Measurements from ENCODE around the gene ARID5B.

Gene ARID5B

DNA sequence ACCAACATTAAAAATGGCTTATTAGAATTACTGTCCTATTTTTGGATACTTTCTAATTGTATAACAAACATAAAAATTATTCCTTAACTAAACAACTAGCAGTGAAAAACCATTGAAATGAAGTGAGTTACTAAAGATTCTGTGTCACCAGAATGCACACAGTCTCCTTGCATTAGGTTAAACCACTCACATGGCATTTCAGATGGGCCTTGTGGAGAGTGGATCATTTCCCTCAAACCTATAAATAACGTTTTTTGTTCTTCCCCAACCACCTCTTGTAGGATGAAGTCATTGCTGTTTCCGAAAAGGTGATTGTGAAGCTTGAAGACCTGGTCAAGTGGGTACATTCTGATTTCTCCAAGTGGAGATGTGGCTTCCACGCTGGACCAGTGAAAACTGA is 38.4 kb downstream of the ARID5B start:
- DNase-seq, result no peak

DNA sequence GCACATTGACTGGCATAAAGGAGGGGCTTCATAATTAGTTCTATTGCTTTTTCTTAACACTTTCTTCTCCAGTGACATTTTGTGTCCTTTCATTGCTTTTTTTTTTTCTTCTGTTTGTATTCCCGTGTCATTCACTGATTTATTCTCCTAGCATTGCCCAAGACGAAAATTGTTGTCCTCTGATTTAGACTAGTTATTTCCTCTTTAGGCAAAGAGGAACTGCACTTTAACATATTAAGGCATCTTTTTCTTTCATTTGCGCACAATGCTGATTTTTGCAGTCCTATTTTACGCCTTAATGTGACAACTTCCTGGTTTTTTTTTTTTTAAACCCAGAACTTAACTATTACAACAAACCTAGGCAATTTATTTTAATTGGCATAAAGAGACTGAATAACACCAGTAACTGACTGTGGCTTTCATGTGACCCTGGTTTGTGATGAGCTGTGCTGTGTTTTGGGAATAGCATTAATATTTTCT is 39.7 kb downstream of the ARID5B start:
- DNase-seq, result no peak

DNA sequence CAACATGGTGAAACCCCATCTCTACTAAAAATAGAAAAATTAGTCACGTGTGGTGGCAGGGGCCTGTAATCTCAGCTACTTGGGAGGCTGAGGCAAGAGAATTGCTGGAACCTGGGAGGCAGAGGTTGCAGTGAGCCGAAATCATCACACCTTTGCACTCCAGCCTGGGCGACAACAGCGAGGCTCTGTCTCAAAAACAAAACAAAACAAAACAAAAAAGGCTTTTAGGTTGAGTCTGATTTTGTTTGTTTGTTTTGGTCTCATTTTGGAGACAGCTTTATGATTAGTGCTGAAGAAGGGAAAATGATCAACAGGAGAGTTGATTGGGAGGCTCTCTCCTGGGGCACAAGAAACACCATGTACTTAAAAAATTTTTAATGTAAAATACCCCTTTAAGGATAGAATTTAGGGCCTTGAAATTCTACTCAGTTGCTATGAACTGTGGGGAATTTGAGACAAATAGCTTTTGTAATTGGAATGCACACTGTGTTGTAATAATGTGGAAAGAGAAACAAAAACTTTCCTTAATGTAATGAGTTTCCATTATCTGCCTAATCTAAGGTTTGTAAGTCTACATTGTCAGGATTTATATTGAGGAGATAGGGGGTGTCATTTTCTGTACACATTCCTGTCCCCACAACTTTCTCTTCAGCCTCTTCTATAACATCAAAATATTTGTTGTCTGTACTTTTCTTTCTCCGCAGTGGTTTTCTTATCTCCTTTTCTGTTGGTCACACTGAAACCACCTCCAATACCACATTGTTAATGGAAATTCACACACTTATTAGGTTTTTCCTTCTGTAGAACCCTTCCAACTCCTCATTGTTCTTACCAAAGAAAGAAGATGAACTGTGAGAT is 41.3 kb downstream of the ARID5B start:
- DNase-seq, result peak; percentile 59

DNA sequence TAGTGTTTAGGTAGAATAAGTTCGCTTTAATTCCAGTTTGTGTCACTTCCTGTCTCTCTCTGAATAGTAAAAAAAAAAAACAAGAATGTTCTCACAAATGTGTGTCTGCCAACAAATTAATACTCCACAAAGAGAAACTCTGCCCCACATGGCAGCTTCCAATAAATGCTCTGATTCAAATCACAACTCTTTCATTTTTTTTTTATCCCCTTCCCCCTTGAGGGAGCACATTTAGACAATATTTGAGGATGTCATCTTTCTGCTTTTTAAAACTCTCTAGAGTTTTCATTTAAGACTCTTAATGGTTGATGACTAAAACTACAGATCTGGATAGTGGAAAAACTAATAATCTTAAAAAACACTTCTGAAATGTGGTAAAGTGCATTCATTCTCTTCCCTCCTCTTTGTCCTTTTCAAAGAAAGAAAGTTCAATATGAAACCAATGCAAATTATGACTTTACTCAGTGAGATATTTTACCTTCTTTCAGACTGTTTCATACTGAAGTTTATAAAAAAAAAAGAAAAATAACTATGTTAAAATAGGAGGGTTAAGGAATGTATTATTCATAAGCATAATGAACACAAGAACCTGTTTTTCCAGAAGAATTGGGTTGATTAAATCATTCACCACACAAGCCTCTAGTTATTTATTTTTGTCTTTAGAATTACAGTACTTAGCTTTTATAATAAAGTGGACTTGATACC is 42.3 kb downstream of the ARID5B start:
- DNase-seq, result peak; percentile 75

DNA sequence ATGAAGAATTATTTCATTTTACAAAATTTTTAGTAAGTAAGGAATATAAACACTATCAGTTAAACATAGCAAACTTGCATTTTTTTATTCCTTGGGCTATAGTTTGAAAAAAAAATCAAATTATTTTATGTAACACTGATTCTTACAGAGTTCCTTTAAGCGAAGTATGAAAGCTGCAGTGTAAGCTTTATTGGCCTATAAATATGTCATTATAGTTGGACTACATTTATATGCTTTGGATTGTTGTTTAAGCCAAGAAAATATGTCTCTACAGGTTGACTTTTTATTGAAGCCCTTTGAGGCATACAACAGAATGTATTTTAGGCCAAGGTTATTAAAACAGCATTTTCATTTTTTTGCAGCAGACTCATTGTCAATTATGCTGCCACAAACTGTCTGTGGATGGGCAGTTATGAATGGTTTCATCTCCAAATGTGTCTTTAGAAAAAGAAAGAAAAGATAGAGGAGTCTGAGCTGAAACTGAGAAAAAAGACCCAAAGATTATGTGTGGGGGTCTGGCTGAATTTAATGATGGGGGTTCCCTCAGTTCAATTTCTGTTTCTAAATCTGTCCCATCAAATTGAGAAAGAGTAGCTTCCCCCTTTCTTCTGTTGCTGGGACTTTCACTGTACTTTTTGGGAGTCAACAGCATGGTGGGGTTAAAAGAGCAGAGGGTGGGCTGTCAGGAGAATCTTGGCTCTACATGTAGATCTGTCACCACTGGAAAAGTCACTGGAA is 43.1 kb downstream of the ARID5B start:
- no peak for DNase-seq

DNA sequence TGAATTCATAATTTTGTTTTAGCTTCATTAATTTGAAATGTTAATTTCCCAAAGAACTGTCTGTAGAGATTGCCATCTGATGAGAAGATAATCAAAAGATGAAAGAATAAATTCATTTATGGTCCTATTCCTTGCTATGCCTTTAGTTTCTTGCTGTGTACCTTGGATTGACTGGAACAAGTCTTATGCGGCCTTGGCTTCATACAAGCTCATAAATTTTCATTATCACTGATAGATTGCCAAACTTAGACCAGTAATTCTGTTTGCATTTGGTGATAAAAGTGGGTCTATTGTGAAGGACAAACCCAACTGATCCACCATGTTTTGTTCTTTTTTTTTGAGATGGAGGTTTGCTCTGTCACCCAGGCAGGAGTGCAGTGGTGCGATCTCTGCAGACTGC is 48.2 kb downstream of the ARID5B start:
- DNase-seq, result no peak

DNA sequence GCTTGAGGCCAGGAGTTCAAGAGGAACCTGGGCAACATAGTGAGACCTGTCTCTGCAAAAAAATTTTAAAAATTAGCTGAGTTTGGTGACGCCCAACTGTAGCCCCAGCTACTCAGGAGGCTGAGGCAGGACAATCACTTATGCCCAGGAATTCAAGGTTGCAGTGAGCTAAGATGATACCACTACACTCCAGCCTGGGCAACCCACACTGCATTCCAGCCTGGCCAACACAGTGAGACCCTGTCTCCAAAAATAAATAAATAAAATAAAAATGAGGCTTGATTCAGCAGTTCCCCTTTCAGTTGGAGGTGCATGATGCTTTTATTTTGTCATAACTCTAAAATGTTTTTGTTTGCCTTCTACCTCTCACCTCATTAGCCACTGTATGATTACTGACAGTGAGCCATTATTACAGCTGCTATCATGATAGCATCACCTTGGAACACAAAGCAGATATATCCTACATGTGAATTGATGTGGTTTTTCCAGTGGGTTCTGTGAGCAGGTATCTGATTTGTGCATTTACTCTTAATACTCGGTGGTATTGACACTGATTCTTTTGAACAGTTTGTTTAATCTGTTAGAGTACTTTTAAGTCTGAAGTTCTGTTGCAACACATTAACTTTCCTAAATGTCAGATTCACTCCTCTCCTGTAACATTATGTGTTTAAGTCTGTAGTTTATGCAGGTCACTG is 49.1 kb downstream of the ARID5B start:
- DNase-seq, result no peak

DNA sequence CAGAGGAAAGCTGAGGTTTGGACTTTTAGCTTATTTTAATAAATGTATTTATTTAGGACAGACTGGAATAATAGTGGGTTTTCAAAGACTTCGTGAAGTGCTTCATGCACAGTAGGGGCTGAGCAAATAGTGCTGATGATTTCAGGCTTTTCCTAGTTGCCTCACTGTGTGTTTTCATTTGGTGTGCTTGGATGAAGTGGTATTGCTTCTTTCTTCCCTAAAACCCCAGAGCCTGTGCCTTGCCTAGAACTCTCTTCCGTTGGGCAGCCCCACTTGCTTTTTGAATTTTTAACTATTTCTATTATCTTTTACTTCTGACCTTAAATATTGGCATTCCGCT is 49.6 kb downstream of the ARID5B start:
- no peak for DNase-seq

DNA sequence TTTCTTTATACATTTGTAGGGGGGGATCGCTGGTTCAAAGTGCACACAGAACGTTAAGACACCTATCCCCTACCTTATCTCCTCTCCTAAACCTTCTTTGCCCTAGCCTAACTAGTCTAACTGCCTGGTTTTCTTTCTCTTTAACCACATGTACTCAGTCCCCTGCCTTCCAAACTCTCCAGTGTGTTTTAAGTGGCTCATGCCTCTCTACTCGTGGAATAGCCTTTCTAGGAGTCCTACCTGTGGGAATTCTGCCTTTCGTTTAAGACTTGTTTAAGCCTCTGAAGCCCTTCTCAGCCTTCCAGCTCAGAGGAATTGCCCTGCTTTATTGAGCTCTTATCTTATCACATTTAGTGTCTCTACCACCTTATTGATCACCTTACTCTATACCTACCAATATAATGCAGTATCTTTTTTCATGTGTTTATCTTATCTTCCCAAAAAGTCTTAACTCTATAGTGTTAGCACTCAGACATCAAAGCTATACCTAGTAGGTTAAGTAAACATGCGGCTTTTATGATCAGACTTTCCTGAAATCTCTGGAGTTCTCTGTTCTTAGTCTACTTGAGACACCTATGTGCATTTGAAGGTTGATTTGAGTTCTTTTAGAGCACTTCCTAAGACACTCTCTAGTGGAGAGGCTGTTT is 50.7 kb downstream of the ARID5B start:
- no peak for DNase-seq

DNA sequence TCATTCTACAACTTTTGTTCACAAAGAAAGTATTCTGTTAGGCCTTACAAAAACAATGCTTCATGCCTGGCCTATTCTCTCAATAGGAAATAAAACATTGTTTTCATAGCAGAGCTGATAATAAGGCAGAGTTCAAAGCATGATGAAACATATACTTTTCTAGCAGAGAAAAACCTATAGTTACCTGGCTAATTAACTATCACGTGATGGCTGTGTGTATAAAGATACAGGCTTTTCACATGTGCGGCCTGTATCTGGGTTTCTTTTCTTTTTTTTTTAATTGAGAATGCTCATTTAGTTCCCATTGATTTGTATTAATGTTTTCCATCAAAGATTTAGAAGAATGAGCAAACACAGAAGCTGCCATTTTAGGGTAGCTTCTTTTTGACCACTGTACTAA is 51.7 kb downstream of the ARID5B start:
- no peak for DNase-seq

DNA sequence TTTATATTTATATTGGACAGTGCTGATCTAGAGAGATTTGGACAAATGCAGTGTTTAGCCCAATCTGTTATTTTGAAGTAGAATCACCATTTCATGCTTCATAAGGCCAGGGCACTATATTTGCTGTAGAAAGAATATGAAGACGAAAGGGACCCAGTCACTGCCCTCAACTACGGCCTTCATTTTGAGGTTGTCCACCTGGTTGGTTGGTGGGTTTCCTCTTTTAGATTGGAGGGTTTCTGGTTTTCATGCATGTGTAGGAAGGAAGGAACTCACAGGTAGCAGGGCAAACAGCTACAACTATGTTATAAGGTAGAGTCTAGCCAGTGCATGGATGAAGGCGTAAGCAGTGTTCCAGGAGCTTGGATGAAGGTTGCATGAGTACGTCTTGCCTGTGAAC is 56.3 kb downstream of the ARID5B start:
- no peak for DNase-seq

DNA sequence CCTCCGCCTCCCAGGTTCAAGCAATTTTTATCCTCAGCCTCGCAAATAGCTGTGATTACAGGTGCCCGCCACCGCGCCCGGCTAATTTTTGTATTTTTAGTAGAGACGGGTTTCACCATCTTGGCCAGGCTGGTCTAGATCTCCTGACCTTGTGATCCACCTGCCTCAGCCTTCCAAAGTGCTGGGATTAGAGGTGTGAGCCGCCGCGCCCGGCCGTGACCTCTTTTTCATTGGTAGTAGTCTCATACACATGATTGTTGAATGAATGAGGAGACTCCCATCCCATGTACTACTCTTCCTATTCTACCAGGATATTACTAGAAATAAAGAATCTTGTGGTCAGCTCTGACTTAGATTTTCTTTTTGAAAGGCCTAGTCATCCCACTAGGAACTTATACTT is 56.8 kb downstream of the ARID5B start:
- no peak for DNase-seq

DNA sequence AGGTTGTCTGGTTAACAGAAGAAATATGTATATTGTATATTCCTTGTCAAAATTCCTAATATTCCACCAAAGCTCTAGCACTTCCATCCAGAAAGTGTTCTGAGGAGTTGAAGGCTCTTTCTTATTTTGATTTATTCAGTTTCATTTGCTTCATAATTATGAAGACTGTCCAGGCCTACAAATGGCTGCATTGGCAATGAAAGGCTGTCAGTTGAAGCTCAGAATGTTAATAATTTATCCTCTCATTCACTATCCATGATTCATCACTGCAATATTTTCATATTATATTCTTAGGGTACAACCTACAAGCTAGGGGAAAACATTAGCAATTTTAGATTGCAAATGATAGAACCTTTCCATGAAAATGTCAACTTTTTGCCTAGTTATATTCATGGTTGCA is 57.3 kb downstream of the ARID5B start:
- DNase-seq, result no peak

DNA sequence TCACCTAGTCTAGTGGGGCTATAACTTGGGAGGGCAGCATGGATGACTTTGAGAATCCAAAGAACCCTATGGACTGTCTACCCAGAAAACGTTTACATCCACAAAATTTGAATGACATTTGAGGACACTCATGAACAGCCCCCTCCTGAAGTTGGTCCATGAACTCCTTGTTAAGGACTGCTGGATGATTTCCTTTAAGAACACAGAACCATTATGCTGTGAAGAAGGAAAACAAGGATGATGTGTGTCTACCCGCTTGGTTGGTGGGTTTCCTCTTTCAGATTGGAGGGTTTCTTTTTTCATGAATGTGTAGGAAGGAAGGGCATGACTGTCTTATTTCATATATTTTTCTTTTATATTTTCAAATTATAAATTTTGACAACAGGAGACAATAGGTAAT is 58.3 kb downstream of the ARID5B start:
- no peak for DNase-seq

DNA sequence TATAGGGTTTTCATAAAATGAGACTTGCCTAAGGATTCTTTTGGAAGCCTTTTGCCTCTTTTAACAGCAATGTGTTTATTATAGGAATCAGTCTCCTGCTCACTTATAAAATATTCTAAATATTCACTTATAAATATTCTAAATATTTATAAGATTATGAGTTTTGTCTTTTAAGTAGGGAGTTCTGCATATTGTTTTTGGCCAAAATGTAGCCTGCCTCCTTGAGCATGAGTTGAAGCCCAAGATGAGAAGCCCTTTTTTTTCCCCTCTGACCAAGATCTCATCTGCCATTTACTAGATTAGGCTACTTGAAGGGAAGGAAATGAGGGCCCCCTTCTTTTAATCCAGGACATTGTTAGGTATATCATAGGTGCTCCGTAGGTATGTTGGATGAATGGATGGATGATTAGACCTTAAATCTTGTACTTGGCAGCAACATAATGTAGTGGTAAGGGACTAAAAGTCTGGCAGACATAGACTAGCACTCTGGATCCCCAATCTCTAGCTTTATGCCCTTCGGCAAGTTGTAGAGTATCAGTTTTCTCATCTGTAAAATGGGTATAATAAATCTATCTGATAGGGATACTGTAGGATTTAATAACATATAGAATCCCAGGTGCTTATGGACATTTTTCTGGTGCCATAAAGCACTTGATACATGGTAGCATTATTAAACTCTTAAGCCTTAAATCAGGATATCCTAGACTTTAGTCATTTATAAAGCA is 59.1 kb downstream of the ARID5B start:
- DNase-seq, result peak; percentile 49

DNA sequence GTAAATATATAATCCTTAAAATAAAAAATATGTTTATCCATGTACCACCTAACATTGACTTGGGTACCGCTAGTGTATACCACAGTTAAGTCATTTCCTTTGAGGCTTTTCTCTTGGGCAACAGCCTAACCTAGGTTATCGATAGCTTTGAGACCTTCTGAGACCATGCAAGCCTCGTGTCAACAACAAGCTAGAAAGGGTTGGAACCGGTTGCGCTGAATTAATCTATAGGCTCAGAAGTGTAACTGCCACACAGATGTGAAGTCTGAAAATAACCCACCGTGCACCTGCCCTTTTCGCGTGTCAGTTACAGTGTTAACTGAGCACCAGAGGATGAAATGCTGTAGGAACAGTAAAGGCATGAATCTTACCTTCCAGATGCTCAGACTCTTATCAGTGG is 59.8 kb downstream of the ARID5B start:
- DNase-seq, result no peak

DNA sequence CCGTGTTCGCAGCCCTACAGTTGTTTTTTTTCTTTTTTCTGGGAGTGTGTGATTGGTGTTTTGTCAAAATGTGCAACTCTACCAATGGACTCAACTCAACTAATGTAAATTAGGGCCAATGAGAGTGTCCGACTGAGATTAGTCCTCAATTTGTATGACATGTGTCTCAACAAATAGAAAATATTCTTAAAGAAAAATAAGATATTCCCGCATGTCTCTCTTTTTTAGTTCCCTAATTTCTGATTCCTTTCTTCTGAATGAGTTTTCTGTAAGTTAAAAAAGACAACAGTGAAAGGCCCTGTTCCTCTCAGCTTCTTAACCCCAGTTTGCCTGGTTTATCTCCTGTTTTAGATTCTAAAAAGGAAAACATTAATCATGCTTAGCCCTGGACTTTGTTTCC is 61.5 kb downstream of the ARID5B start:
- no peak for DNase-seq

DNA sequence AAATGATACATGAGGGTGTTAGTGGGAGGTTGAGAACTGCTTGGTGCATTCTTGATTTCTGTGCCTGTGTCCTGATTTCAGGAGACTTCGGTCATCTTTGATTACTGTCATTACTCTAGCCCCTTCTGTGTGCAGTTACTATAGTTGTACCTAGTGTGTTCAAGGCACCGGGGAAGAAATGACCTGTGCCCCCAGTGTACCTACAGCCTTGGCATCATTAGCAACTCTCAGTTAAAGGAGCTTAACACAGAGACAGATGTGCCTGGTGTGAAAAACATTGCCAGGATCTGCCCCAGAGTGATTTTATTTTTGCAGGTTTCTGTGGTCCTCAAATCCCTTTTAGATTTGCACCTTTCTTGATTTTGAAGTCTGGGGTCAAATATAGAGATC is 62.2 kb downstream of the ARID5B start:
- no peak for DNase-seq

DNA sequence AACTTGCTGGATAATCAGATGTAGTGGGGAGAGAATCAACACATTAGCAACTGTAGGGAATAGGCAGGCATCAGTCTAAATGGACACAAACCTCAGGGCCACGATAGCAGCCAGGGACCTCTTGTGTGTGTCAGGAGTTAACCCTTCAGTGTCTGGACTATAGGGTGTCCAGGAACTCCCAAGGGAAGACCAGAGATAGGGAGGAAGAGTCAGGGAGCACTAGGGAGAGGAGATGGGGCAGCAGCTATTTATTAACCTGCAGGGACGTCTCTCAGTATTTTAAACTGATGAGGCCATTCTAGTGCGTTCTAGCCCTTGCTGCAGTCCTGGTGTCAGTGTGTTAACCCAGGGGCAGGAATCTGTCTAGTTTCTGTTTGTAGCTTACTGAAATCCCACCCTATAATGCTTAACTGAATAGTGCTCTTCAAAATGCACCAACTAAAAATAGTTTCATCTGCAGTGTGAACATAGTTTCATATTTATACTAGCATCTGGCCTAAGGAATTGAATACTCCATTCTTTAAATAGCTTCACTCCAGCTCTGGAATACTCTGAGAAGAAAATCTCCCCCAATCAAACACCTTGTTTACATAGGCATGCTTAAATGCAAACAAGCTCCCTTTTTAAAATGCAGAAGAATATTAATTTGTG is 62.7 kb downstream of the ARID5B start:
- no peak for DNase-seq

DNA sequence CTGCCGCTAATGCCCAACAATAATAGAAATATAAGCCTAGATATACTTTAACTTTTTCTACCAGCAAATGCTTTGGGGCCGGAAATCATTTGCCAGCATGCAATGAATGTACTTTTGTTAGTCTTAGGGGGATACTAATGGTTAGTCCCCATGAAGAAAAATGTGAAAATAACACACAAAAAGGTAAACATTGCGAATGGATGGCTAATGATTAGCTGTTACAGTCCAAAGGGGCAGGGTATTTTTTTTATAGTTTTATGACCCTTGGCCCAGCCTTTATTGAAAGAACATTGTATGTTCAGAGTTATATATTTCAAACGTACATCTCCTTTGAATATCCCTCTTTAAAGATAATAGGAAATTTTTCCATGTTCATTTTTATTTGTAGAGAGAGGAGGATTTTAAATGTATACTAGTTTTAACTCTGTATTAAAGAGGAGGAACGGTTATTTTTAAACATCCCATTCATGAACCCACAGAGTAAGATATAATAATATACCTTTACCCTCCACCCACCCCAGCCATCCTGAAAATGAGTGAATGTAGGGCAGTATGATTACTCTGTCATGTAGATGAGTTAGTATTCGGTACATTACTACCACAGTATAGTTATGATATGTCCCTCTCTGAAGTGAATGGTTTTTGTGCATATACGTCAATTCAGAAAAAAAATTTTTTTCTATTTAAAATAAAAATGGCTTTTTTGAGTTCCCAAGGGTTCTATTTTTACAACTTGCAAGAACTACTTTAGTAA is 63.6 kb downstream of the ARID5B start:
- DNase-seq, result no peak
